PC-3 (cell line): ENCODE results near the gene CDC37L1. TPM values are rescaled to one million over a fixed set of nuclear protein-coding genes. Genes with fewer than 3 reads are reported as not detected.
A peak's percentile ranks its signal among the peaks of the same experiment; 100 is the strongest.

Experiments used
- ATAC-seq: fragments of 200-7000 bp; cut with Tn5 transposase; 2 replicates; pipeline ENCODE4 v1.9.1; 2020; ENCODE audit warnings: mild to moderate bottlenecking, moderate library complexity
- Bru-seq: library from RNA; stranded (reverse); fragments of 400-500 nt; gene quantifications from one replicate; lab custom pipeline; 2021; lab: Mats Ljungman, UMichigan
- BruChase-seq, 2 experiments: library from RNA; stranded (reverse); fragments of 400-500 nt; gene quantifications; one replicate each; lab custom pipeline; 2021; lab: Mats Ljungman, UMichigan
- BruUV-seq: library from RNA; stranded (reverse); fragments of 400-500 nt; replicated peaks from 2 replicates; lab custom pipeline; 2021; lab: Mats Ljungman, UMichigan
- CTCF ChIA-PET: fragments of 300-600 bp; sonication (Branson Sonifier 250); formaldehyde crosslinking; loops from one replicate; lab custom pipeline; 2022; ENCODE audit warnings: antibody characterized with exemption; lab: Charles Lee
- POLR2A ChIA-PET: fragments of 300-600 bp; sonication (Branson Sonifier 250); formaldehyde crosslinking; loops from one replicate; lab custom pipeline; 2022; ENCODE audit warnings: antibody characterized with exemption; ENCODE audit not compliant: unreplicated experiment; lab: Charles Lee
- DNase-seq: peaks from one replicate; pipeline ENCODE4 v3.0.0-alpha.2; 2015
- H2AFZ ChIP-seq: fragments of 300-600 bp; sonication (generic); 2 replicates; pipeline ENCODE4 v1.6.0; 2016; ENCODE audit warnings: antibody characterized with exemption, low read length
- H3F3A ChIP-seq: fragments of 300-600 bp; sonication (generic); one replicate; pipeline ENCODE4 v1.6.0; 2017; ENCODE audit warnings: antibody characterized with exemption, low read length, control low read depth, mild to moderate bottlenecking; ENCODE audit not compliant: unreplicated experiment
- H3K27ac ChIP-seq: fragments of 300-600 bp; sonication (generic); 2 replicates; pipeline ENCODE4 v1.5.1; 2016; ENCODE audit warnings: mild to moderate bottlenecking, low read length
- H3K27me3 ChIP-seq: fragments of 300-600 bp; sonication (generic); 2 replicates; pipeline ENCODE4 v1.6.1; 2016; ENCODE audit warnings: low read length, mixed read lengths
- H3K36me3 ChIP-seq: fragments of 300-600 bp; sonication (generic); 2 replicates; pipeline ENCODE4 v1.6.1; 2016; ENCODE audit warnings: low read depth, mixed run types, low read length, mixed read lengths
- H3K4me1 ChIP-seq: fragments of 300-600 bp; sonication (generic); 2 replicates; pipeline ENCODE4 v1.5.1; 2016; ENCODE audit warnings: low read length; ENCODE audit not compliant: insufficient read depth
- H3K4me2 ChIP-seq: fragments of 300-600 bp; sonication (generic); 2 replicates; pipeline ENCODE4 v1.6.0; 2016; ENCODE audit warnings: low read length
- H3K4me3 ChIP-seq: fragments of 300-600 bp; sonication (generic); 2 replicates; pipeline ENCODE4 v1.5.1; 2016; ENCODE audit warnings: mild to moderate bottlenecking, low read length, mixed read lengths
- H3K79me2 ChIP-seq: fragments of 300-600 bp; sonication (generic); 2 replicates; pipeline ENCODE4 v1.6.1; 2017; ENCODE audit warnings: low read length, mixed read lengths
- H3K9ac ChIP-seq: fragments of 300-600 bp; sonication (generic); 2 replicates; pipeline ENCODE4 v1.6.0; 2016; ENCODE audit warnings: mild to moderate bottlenecking, low read length
- H3K9me2 ChIP-seq: fragments of 300-600 bp; sonication (generic); replicated peaks from 2 replicates; pipeline ENCODE4 v1.6.1; 2016; ENCODE audit warnings: mixed run types, low read length, mixed read lengths
- H3K9me3 ChIP-seq: fragments of 300-600 bp; sonication (generic); 2 replicates; pipeline ENCODE4 v1.6.1; 2016; ENCODE audit warnings: low read length, mixed read lengths
- H4K20me1 ChIP-seq: fragments of 300-600 bp; sonication (generic); 2 replicates; pipeline ENCODE4 v1.6.1; 2016; ENCODE audit warnings: low read length, mixed read lengths
- EZH2 ChIP-seq: fragments of 300-600 bp; sonication (generic); IDR thresholded peaks from one replicate; pipeline ENCODE4 v1.6.1; 2017; ENCODE audit warnings: antibody characterized with exemption, mild to moderate bottlenecking, low read length; ENCODE audit not compliant: unreplicated experiment
- EZH2phosphoT487 ChIP-seq: fragments of 300-600 bp; sonication (generic); IDR thresholded peaks from 2 replicates; pipeline ENCODE4 v1.6.1; 2018; ENCODE audit warnings: mild to moderate bottlenecking, antibody characterized with exemption, low read length, borderline replicate concordance
- intact Hi-C: fragments of 100-400 bp; cut with micrococcal nuclease; formaldehyde crosslinking; loops from 2 replicates; pipeline ENCODE4 v1.9.0; 2023
- long read RNA-seq: library from polyadenylated mRNA; unstranded; transcript quantifications from one replicate; pipeline ENCODE4 v2.0.0, GENCODE V29; 2021; ENCODE audit not compliant: unreplicated experiment
- total RNA-seq: library from RNA; depleted of rRNA; stranded (reverse); fragments of >200 nt; gene quantifications from 2 replicates; pipeline ENCODE4 v1.2.3, GENCODE V29; 2014; rRNA removed
- TF ChIP-seq, protein P1 (sequence below): fragments of 300-600 bp; sonication (generic); conservative IDR thresholded peaks from 2 replicates; pipeline ENCODE4 v1.5.1; 2017; ENCODE audit warnings: antibody characterized with exemption, low read depth, mild to moderate bottlenecking, low read length

The CDC37L1 gene
- 5.1 and 7.8 TPM in 2 replicates for total RNA-seq
- Bru-seq, nascent RNA = percentile 66 among the genes with signal in this experiment
- BruChase-seq, experiment 1, labeled RNA remaining after a 6-hour chase = percentile 55 among the genes with signal in this experiment
- BruChase-seq, experiment 2, labeled RNA remaining after a 2-hour chase = percentile 64 among the genes with signal in this experiment
- long read RNA-seq, transcript CDC37L1-201 (7 exons, 3,502 nt) = major isoform, 17 of 21 reads
- long read RNA-seq, partial matches to known transcripts = 3 of 21 reads
- long read RNA-seq, other reads (novel, unspliced or antisense) = 1 of 21 reads

DNA sequence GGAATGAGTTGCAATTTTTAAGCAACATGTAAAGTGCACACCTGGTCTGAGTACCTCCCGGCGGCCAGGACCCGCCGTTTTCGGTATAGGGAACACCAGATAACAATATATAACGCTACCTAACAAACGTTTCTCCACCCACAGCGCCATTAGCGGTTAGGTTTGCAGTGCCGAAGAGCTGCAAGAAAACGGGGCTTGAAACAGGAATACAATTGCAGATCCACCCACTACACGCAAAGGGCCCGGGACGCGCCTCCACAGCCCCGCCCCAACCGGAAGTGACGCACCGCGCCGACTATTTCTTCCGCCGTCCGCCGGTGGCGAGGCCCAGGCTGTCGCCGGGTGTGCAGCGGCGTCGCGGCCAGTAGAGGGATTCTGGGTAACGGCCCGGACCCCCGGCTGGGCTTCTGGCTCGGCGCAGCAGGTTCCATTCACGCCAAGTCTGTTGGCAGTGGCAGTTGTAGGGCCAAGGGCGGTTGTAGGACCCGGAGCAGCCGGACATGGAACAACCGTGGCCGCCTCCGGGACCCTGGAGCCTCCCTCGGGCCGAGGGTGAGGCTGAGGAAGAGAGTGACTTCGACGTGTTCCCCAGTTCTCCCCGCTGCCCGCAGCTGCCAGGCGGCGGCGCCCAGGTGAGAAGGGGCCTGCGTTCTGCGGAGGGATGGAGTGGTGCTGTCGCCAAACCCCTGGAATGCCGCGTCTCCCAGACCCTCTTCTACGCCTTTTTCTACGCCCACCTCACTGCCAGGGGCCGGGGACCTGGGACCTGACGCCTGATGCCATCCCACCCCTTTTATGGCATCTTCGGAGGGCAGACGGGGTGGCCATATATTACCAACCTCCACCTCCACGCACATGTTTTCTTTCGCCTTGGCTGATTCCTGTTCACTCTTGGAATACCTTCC lies at the start of gene CDC37L1:
Gene CDC37L1 (plus strand): TSS at position 302 of the 905 bp plus-strand sequence. CDS start 199 bp downstream, at position 501.
- H3K9me3 ChIP-seq = no peaks in the 10 kb centered on the region
- ATAC-seq (peak; percentile 89), DNase-seq (peak; percentile 93)
- H4K20me1 ChIP-seq = no peaks in the 10 kb centered on the region
- intact Hi-C loops = loop anchor here (1.0 to 5.0 kb wide), 3 partner anchors 17 to 187 kb away; partner anchors contain the start of genes AK3, PLPP6 and SLC1A1
- H3K4me1 ChIP-seq = peaks cover 31% of the 10 kb centered on the region
- H3K4me2 ChIP-seq = peak within 1 kb of the TSS; percentile 90
- H2AFZ ChIP-seq = peak within 1 kb of the TSS; percentile 97
- H3K9me2 ChIP-seq = no peaks in the 10 kb centered on the region
- H3K27ac ChIP-seq = peak within 1 kb of the TSS; percentile 67
- CTCF ChIA-PET = no interaction called here
- peaks cover 37% of the 10 kb centered on the region for H3K79me2 ChIP-seq
- BruUV-seq = no TSS peak
- POLR2A ChIA-PET = interaction anchor here (0.6 to 0.7 kb wide), 2 partner anchors 346 to 431 kb away, joined by 3 to 4 read pairs; no protein-coding TSS in a partner anchor
- no peaks in the 10 kb centered on the region for H3F3A ChIP-seq
- H3K9ac ChIP-seq = peak within 1 kb of the TSS; percentile 87
- no peaks in the 10 kb centered on the region for H3K27me3 ChIP-seq
- H3K36me3 ChIP-seq = no peaks in the 10 kb centered on the region
- peak within 1 kb of the TSS; percentile 89 for H3K4me3 ChIP-seq
- TF ChIP-seq, protein P1, sequence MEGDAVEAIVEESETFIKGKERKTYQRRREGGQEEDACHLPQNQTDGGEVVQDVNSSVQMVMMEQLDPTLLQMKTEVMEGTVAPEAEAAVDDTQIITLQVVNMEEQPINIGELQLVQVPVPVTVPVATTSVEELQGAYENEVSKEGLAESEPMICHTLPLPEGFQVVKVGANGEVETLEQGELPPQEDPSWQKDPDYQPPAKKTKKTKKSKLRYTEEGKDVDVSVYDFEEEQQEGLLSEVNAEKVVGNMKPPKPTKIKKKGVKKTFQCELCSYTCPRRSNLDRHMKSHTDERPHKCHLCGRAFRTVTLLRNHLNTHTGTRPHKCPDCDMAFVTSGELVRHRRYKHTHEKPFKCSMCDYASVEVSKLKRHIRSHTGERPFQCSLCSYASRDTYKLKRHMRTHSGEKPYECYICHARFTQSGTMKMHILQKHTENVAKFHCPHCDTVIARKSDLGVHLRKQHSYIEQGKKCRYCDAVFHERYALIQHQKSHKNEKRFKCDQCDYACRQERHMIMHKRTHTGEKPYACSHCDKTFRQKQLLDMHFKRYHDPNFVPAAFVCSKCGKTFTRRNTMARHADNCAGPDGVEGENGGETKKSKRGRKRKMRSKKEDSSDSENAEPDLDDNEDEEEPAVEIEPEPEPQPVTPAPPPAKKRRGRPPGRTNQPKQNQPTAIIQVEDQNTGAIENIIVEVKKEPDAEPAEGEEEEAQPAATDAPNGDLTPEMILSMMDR = peak; percentile 45
- TF ChIP-seq EZH2phosphoT487 = no peak

DNA sequence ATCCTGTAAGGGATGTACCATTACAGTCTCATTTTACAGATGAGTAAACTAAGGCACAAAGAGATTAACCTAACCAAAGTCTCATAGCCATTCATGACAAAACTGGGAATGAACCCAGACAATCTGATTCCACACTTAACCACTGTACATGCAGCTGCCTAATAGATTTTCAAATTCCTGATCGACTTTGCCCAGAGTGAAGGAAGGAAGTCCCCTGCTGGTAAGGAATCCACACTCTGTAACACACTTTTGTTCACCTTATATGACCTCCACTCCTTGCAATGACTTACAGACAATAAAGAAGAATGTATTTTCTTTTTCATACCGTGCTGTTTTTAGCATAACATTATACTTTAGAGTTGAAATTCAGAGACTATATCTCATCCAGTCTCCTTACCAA lies 48.5 kb upstream of the CDC37L1 start:
- no peaks in the 10 kb centered on the region for H3K4me1 ChIP-seq
- H3K79me2 ChIP-seq = no peaks in the 10 kb centered on the region
- intact Hi-C loops = no loop called here
- ATAC-seq (no peak), DNase-seq (no peak)
- POLR2A ChIA-PET = no interaction called here
- H3K36me3 ChIP-seq = no peaks in the 10 kb centered on the region
- H3K27ac ChIP-seq = no peak overlapping the region
- H2AFZ ChIP-seq = no peak overlapping the region
- no peak for TF ChIP-seq EZH2phosphoT487
- TF ChIP-seq, protein P1 = no peak
- no peak for TF ChIP-seq EZH2
- H3K4me3 ChIP-seq = no peak overlapping the region
- BruUV-seq = no TSS peak
- H4K20me1 ChIP-seq = no peaks in the 10 kb centered on the region
- CTCF ChIA-PET = no interaction called here
- H3K9ac ChIP-seq = no peak overlapping the region
- no peaks in the 10 kb centered on the region for H3K27me3 ChIP-seq
- no peak overlapping the region for H3K4me2 ChIP-seq
- H3K9me2 ChIP-seq = no peaks in the 10 kb centered on the region
- H3K9me3 ChIP-seq = no peaks in the 10 kb centered on the region
- no peaks in the 10 kb centered on the region for H3F3A ChIP-seq
